GM23338 (cell line): ENCODE results near the gene PHGDH. TPM values are rescaled to one million over a fixed set of nuclear protein-coding genes. Genes with fewer than 3 reads are reported as not detected.

ENCODE experiments used
- ATAC-seq: fragments of 200-7000 bp; cut with Tn5 transposase; 3 replicates; pipeline ENCODE4 v1.9.1; 2020
- DNase-seq: peaks from one replicate; pipeline ENCODE4 v3.0.0-alpha.2; 2015; ENCODE audit warnings: low spot score
- H2AFZ ChIP-seq: fragments of 200-600 bp; sonication (generic); 2 replicates; pipeline ENCODE4 v1.8.0; 2016; ENCODE audit warnings: antibody characterized with exemption, mild to moderate bottlenecking, moderate library complexity
- H3F3A ChIP-seq: fragments of 200-600 bp; sonication (generic); replicated peaks from 2 replicates; pipeline ENCODE4 v1.8.0; 2017; ENCODE audit warnings: antibody characterized with exemption, mixed run types, low read depth
- H3K27ac ChIP-seq: fragments of 200-600 bp; sonication (generic); 2 replicates; pipeline ENCODE4 v1.6.1; 2016; ENCODE audit warnings: low read depth
- H3K27me3 ChIP-seq: fragments of 200-600 bp; sonication (generic); 2 replicates; pipeline ENCODE4 v1.8.0; 2016; ENCODE audit warnings: mild to moderate bottlenecking, mixed run types, moderate library complexity; ENCODE audit not compliant: insufficient read depth
- H3K36me3 ChIP-seq: fragments of 200-600 bp; sonication (generic); 2 replicates; pipeline ENCODE4 v1.8.0; 2016; ENCODE audit warnings: mild to moderate bottlenecking; ENCODE audit not compliant: insufficient read depth
- H3K4me1 ChIP-seq: fragments of 200-600 bp; sonication (generic); 2 replicates; pipeline ENCODE4 v1.8.0; 2016; ENCODE audit warnings: mild to moderate bottlenecking, moderate library complexity; ENCODE audit not compliant: insufficient read depth
- H3K4me2 ChIP-seq: fragments of 200-600 bp; sonication (generic); 2 replicates; pipeline ENCODE4 v1.7.1; 2017; ENCODE audit warnings: mixed run types
- H3K4me3 ChIP-seq: fragments of 200-600 bp; sonication (generic); 2 replicates; pipeline ENCODE4 v1.6.1; 2016; ENCODE audit warnings: mixed run types
- H3K79me2 ChIP-seq: fragments of 200-600 bp; sonication (generic); replicated peaks from 2 replicates; pipeline ENCODE4 v1.8.0; 2017; ENCODE audit warnings: mild to moderate bottlenecking; ENCODE audit not compliant: insufficient read depth
- H3K9me2 ChIP-seq: fragments of 200-600 bp; sonication (generic); 2 replicates; pipeline ENCODE4 v1.8.0; 2017; ENCODE audit not compliant: insufficient read depth
- H4K20me1 ChIP-seq: fragments of 200-600 bp; sonication (generic); replicated peaks from 2 replicates; pipeline ENCODE4 v1.8.0; 2017; ENCODE audit warnings: mild to moderate bottlenecking; ENCODE audit not compliant: insufficient read depth
- H3K27ac Mint-ChIP-seq: 2 replicates; pipeline ENCODE4 v1.8.0; 2020; ENCODE audit warnings: inconsistent platforms, mild to moderate bottlenecking, moderate library complexity, mixed read lengths
- H3K27me3 Mint-ChIP-seq: 3 replicates; pipeline ENCODE4 v1.8.0; 2022; ENCODE audit warnings: low read depth, mild to moderate bottlenecking, moderate library complexity, mixed read lengths, inconsistent platforms; ENCODE audit not compliant: insufficient read depth, poor library complexity
- H3K36me3 Mint-ChIP-seq: 3 replicates; pipeline ENCODE4 v1.8.0; 2021; ENCODE audit warnings: low read depth, mild to moderate bottlenecking, inconsistent platforms, moderate library complexity, mixed read lengths
- H3K4me1 Mint-ChIP-seq: 3 replicates; pipeline ENCODE4 v1.8.0; 2020; ENCODE audit warnings: mild to moderate bottlenecking, inconsistent platforms, mixed read lengths
- H3K4me3 Mint-ChIP-seq: 3 replicates; pipeline ENCODE4 v1.8.0; 2021; ENCODE audit warnings: moderate library complexity, mild to moderate bottlenecking, inconsistent platforms, mixed read lengths
- H3K9me3 Mint-ChIP-seq: 3 replicates; pipeline ENCODE4 v1.8.0; 2020; ENCODE audit warnings: moderate library complexity, mild to moderate bottlenecking, inconsistent platforms, mixed read lengths
- STAT1 ChIP-seq: IDR thresholded peaks from one replicate; pipeline ENCODE4 v1.6.1; 2016; ENCODE audit warnings: antibody characterized with exemption; ENCODE audit not compliant: unreplicated experiment
- polyA plus RNA-seq: library from polyadenylated mRNA; unstranded; fragments of >200 nt; fragmentation: Nextera tagmentation; extraction: Ambion mirVana; gene quantifications from 2 replicates; pipeline ENCODE4 v1.2.1, GENCODE V29; 2016
- total RNA-seq: library from RNA; depleted of rRNA; stranded (reverse); fragments of >200 nt; shearing (Covaris generic); gene quantifications from 2 replicates; pipeline ENCODE4 v1.2.3, GENCODE V29; 2014
- TF ChIP-seq, protein P1 (sequence below), 2 experiments: fragments of 200-600 bp in 1 of 2; sonication (generic) in 1 of 2; conservative IDR thresholded peaks; 2 replicates each; pipeline versions ENCODE4 v1.5.1 to v1.6.1; 2016 to 2017; ENCODE audit warnings: antibody characterized with exemption in 2 of 2, low read depth in 2 of 2, mild to moderate bottlenecking in 2 of 2, moderate library complexity in 1 of 2
- TF ChIP-seq, protein P2 (sequence below): IDR thresholded peaks from one replicate; pipeline ENCODE4 v1.6.1; 2018; ENCODE audit warnings: antibody characterized with exemption; ENCODE audit not compliant: unreplicated experiment
- TF ChIP-seq, protein P3 (sequence below): fragments of 250-450 bp; sonication (Bioruptor Pico); IDR thresholded peaks from 2 replicates; pipeline ENCODE4 v1.5.0; 2020; ENCODE audit warnings: mild to moderate bottlenecking, moderate library complexity

Gene PHGDH
- total and polyA plus RNA-seq, 2 experiments from 2014 or later = 612 to 885 TPM

DNA sequence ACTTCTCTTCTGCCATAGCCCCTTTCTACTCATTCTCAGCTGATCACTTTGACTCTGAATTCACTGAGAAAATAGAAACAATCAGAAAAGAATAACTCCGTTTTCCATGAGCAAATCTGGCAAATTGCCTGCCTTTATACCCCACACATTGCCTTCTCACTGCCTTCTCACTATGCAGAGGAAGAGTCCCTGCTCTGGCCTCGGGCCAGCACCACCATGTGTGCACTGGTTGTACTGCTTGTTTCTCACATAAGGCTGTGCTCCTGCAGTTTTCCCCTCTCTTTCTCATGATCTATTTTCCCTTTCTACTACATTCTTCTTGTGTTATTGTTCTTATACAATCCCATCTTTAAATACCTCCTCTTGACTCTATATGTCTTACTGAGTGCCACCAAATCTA lies 59.3 kb downstream of the PHGDH start:
- H3K9me3 Mint-ChIP-seq = no peaks in the 10 kb centered on the region
- Histone ChIP-seq H3K36me3 (no peaks in the 10 kb centered on the region), H3K4me3 (no peak overlapping the region), H3K27ac (no peak overlapping the region), H3K79me2 (no peaks in the 10 kb centered on the region), H3K27me3 (no peaks in the 10 kb centered on the region), H3K4me1 (peaks cover 13% of the 10 kb centered on the region; the same call in 1 of the 2 replicates), H3K9me2 (no peaks in the 10 kb centered on the region; the same call in 1 of the 2 replicates), H4K20me1 (no peaks in the 10 kb centered on the region), H3F3A (no peaks in the 10 kb centered on the region), H3K4me2 (no peak overlapping the region), H2AFZ (peak overlapping the region; percentile 47; the same call in 1 of the 2 replicates)
- peaks cover 13% of the 10 kb centered on the region for H3K4me1 Mint-ChIP-seq
- peaks cover 3% of the 10 kb centered on the region for H3K27me3 Mint-ChIP-seq
- H3K36me3 Mint-ChIP-seq = no peaks in the 10 kb centered on the region
- H3K27ac Mint-ChIP-seq = no peak overlapping the region
- peak; percentile 52 for DNase-seq
- TF ChIP-seq, protein P1, sequence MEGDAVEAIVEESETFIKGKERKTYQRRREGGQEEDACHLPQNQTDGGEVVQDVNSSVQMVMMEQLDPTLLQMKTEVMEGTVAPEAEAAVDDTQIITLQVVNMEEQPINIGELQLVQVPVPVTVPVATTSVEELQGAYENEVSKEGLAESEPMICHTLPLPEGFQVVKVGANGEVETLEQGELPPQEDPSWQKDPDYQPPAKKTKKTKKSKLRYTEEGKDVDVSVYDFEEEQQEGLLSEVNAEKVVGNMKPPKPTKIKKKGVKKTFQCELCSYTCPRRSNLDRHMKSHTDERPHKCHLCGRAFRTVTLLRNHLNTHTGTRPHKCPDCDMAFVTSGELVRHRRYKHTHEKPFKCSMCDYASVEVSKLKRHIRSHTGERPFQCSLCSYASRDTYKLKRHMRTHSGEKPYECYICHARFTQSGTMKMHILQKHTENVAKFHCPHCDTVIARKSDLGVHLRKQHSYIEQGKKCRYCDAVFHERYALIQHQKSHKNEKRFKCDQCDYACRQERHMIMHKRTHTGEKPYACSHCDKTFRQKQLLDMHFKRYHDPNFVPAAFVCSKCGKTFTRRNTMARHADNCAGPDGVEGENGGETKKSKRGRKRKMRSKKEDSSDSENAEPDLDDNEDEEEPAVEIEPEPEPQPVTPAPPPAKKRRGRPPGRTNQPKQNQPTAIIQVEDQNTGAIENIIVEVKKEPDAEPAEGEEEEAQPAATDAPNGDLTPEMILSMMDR (conservative IDR thresholded peaks at IDR 0.05; ENCODE audit: low read depth in 2 of 2) = peak; percentile 45 to 49
- TF ChIP-seq, protein P2, sequence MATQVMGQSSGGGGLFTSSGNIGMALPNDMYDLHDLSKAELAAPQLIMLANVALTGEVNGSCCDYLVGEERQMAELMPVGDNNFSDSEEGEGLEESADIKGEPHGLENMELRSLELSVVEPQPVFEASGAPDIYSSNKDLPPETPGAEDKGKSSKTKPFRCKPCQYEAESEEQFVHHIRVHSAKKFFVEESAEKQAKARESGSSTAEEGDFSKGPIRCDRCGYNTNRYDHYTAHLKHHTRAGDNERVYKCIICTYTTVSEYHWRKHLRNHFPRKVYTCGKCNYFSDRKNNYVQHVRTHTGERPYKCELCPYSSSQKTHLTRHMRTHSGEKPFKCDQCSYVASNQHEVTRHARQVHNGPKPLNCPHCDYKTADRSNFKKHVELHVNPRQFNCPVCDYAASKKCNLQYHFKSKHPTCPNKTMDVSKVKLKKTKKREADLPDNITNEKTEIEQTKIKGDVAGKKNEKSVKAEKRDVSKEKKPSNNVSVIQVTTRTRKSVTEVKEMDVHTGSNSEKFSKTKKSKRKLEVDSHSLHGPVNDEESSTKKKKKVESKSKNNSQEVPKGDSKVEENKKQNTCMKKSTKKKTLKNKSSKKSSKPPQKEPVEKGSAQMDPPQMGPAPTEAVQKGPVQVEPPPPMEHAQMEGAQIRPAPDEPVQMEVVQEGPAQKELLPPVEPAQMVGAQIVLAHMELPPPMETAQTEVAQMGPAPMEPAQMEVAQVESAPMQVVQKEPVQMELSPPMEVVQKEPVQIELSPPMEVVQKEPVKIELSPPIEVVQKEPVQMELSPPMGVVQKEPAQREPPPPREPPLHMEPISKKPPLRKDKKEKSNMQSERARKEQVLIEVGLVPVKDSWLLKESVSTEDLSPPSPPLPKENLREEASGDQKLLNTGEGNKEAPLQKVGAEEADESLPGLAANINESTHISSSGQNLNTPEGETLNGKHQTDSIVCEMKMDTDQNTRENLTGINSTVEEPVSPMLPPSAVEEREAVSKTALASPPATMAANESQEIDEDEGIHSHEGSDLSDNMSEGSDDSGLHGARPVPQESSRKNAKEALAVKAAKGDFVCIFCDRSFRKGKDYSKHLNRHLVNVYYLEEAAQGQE = no peak
- peak; percentile 92 for ATAC-seq
- no peak overlapping the region for H3K4me3 Mint-ChIP-seq

DNA sequence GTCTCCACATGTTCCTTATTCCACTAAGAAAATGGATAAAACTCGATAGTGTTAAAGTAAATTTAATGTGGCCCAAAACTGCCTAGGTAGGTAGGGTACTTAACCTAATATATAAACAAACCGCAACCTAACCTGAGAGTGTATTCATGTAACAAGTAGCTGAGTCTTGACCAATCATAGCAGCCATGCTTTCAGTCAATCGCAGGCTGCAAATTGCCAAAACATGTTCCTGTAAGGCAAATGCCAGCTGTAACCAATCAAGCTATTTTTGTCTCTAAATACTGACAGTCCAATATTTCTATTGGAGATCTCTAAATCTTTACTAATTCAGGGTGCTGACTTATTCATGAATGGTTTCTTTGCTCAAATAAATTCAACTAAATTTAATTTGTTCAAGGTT lies 60.0 kb downstream of the PHGDH start:
- no peak for TF ChIP-seq STAT1
- TF ChIP-seq, protein P3, sequence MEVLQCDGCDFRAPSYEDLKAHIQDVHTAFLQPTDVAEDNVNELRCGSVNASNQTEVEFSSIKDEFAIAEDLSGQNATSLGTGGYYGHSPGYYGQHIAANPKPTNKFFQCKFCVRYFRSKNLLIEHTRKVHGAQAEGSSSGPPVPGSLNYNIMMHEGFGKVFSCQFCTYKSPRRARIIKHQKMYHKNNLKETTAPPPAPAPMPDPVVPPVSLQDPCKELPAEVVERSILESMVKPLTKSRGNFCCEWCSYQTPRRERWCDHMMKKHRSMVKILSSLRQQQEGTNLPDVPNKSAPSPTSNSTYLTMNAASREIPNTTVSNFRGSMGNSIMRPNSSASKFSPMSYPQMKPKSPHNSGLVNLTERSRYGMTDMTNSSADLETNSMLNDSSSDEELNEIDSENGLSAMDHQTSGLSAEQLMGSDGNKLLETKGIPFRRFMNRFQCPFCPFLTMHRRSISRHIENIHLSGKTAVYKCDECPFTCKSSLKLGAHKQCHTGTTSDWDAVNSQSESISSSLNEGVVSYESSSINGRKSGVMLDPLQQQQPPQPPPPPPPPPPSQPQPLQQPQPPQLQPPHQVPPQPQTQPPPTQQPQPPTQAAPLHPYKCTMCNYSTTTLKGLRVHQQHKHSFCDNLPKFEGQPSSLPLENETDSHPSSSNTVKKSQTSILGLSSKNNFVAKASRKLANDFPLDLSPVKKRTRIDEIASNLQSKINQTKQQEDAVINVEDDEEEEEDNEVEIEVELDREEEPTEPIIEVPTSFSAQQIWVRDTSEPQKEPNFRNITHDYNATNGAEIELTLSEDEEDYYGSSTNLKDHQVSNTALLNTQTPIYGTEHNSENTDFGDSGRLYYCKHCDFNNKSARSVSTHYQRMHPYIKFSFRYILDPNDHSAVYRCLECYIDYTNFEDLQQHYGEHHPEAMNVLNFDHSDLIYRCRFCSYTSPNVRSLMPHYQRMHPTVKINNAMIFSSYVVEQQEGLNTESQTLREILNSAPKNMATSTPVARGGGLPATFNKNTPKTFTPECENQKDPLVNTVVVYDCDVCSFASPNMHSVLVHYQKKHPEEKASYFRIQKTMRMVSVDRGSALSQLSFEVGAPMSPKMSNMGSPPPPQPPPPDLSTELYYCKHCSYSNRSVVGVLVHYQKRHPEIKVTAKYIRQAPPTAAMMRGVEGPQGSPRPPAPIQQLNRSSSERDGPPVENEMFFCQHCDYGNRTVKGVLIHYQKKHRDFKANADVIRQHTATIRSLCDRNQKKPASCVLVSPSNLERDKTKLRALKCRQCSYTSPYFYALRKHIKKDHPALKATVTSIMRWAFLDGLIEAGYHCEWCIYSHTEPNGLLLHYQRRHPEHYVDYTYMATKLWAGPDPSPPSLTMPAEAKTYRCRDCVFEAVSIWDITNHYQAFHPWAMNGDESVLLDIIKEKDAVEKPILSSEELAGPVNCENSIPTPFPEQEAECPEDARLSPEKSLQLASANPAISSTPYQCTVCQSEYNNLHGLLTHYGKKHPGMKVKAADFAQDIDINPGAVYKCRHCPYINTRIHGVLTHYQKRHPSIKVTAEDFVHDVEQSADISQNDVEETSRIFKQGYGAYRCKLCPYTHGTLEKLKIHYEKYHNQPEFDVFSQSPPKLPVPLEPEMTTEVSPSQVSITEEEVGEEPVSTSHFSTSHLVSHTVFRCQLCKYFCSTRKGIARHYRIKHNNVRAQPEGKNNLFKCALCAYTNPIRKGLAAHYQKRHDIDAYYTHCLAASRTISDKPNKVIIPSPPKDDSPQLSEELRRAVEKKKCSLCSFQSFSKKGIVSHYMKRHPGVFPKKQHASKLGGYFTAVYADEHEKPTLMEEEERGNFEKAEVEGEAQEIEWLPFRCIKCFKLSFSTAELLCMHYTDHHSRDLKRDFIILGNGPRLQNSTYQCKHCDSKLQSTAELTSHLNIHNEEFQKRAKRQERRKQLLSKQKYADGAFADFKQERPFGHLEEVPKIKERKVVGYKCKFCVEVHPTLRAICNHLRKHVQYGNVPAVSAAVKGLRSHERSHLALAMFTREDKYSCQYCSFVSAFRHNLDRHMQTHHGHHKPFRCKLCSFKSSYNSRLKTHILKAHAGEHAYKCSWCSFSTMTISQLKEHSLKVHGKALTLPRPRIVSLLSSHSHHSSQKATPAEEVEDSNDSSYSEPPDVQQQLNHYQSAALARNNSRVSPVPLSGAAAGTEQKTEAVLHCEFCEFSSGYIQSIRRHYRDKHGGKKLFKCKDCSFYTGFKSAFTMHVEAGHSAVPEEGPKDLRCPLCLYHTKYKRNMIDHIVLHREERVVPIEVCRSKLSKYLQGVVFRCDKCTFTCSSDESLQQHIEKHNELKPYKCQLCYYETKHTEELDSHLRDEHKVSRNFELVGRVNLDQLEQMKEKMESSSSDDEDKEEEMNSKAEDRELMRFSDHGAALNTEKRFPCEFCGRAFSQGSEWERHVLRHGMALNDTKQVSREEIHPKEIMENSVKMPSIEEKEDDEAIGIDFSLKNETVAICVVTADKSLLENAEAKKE (CRISPR knock-in tag) = no peak
- Histone ChIP-seq H4K20me1 (no peaks in the 10 kb centered on the region), H3F3A (no peaks in the 10 kb centered on the region), H3K36me3 (no peaks in the 10 kb centered on the region), H3K27ac (no peak overlapping the region), H3K9me2 (no peaks in the 10 kb centered on the region; the same call in 1 of the 2 replicates), H3K4me3 (no peak overlapping the region), H2AFZ (no peak overlapping the region), H3K79me2 (no peaks in the 10 kb centered on the region), H3K27me3 (no peaks in the 10 kb centered on the region), H3K4me2 (no peak overlapping the region), H3K4me1 (peaks cover 13% of the 10 kb centered on the region; the same call in 1 of the 2 replicates)
- Mint-ChIP-seq H3K4me1 (peaks cover 13% of the 10 kb centered on the region), H3K9me3 (no peaks in the 10 kb centered on the region), H3K36me3 (no peaks in the 10 kb centered on the region), H3K27ac (no peak overlapping the region), H3K27me3 (peaks cover 3% of the 10 kb centered on the region), H3K4me3 (no peak overlapping the region)
- ATAC-seq (no peak), DNase-seq (no peak)
